Measurements from ENCODE around the gene GPX4. TPM values are rescaled to one million over a fixed set of nuclear protein-coding genes. Genes with fewer than 3 reads are reported as not detected.

The GPX4 gene
- total and polyA plus RNA-seq, 2 experiments from 2014 or later = 351 to 573 TPM

GRCh38 chr19:1134431-1134830, 30.6 kb downstream of the GPX4 start (continued):
- TF ChIP-seq ZNF462 (CRISPR knock-in tag; IDR thresholded peaks at IDR 0.05) (no peak), CTCF (conservative IDR thresholded peaks at IDR 0.05; ENCODE audit: low read depth in 2 of 2) (no peak), POLR2AphosphoS5 (IDR thresholded peaks at IDR 0.05; ENCODE audit: low read depth) (no peak), EZH2 (IDR thresholded peaks at IDR 0.05; ENCODE audit: low read depth, unreplicated experiment) (no peak), EZH2phosphoT487 (IDR thresholded peaks at IDR 0.05; ENCODE audit: unreplicated experiment) (no peak), ZNF331 (CRISPR knock-in tag; IDR thresholded peaks at IDR 0.05; ENCODE audit: low read depth) (no peak), ZNF114 (CRISPR knock-in tag; IDR thresholded peaks at IDR 0.05) (no peak)

DNA sequence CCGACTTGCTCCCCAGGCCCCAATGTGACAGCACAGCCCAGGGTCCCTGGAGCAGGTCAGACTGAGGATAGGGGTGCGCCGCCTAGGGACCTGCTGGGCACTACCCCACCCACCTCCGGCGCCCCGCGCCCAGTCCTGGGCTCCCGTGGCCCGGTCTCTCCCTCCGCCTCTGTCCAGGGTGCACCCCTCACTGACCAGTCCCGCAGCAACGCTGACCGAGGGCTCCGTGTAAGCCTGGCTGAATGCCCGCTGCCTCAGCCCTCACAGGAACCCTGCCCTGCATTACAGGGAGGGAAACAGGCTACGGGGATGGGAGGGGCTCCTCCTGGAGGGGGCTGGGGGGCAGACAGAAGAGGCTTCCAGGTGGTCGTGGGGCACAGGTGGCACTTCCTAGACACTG, 31.7 kb downstream of the GPX4 start:
- Mint-ChIP-seq H3K9me3 (no peaks in the 10 kb centered on the region), H3K4me3 (no peak overlapping the region), H3K4me1 (peaks cover 6% of the 10 kb centered on the region), H3K36me3 (ENCODE audit: low read depth) (peaks cover 4% of the 10 kb centered on the region; the same call in 1 of the 3 replicates), H3K27ac (no peak overlapping the region), H3K27me3 (ENCODE audit: insufficient read depth, low read depth, poor library complexity) (peaks cover 19% of the 10 kb centered on the region)
- Histone ChIP-seq H3F3A (replicated peaks; ENCODE audit: low read depth) (no peaks in the 10 kb centered on the region; the same call in 1 of the 2 replicates), H3K4me2 (no peak overlapping the region), H4K20me1 (replicated peaks; ENCODE audit: insufficient read depth) (0 out of 2 replicates have a peak, but pooled peaks cover 4% of the 10 kb centered on the region), H3K79me2 (replicated peaks; ENCODE audit: insufficient read depth) (no peaks in the 10 kb centered on the region), H2AFZ (no peak overlapping the region), H3K27ac (ENCODE audit: low read depth) (no peak overlapping the region), H3K27me3 (ENCODE audit: insufficient read depth) (no peaks in the 10 kb centered on the region), H3K9me2 (ENCODE audit: insufficient read depth) (no peaks in the 10 kb centered on the region), H3K36me3 (ENCODE audit: insufficient read depth) (no peaks in the 10 kb centered on the region), H3K4me1 (ENCODE audit: insufficient read depth) (0 out of 2 replicates have a peak, but pooled peaks cover 3% of the 10 kb centered on the region), H3K4me3 (no peak overlapping the region)
- no peak for ATAC-seq
- DNase-seq (ENCODE audit: low spot score) = no peak
- TF ChIP-seq, protein P1, sequence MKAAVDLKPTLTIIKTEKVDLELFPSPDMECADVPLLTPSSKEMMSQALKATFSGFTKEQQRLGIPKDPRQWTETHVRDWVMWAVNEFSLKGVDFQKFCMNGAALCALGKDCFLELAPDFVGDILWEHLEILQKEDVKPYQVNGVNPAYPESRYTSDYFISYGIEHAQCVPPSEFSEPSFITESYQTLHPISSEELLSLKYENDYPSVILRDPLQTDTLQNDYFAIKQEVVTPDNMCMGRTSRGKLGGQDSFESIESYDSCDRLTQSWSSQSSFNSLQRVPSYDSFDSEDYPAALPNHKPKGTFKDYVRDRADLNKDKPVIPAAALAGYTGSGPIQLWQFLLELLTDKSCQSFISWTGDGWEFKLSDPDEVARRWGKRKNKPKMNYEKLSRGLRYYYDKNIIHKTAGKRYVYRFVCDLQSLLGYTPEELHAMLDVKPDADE (IDR thresholded peaks at IDR 0.05) = no peak
- TF ChIP-seq ZNF331 (CRISPR knock-in tag; IDR thresholded peaks at IDR 0.05; ENCODE audit: low read depth) = no peak
